ENCODE measurements around the gene OR9Q1.

OR9Q1 gene

DNA sequence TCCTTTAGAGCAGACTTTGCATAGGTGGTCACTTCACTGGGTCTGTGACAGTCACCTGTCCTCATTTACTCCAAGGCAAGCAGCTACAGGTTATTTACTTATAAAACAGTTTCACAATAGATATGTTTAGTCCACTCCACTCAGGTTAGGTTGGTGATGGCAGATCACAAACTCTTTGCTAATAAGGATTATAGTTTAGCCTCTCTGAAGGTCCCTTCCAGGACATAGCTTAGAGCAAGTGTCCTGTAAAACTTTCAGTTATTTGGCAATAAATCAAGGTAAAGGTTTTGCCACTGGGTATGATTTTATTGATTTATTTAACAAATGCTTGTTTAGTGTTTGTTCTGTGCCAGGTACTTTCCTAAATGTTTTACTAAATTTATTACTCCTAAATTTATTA is 15.9 kb downstream of the OR9Q1 start:
- DNase-seq, result no peak

- DNase-seq, result no peak
Observed at GRCh38 chr11:58043379-58043778, 19.7 kb downstream of the OR9Q1 start.

- no peak for DNase-seq
Observed at GRCh38 chr11:58046231-58046630, 22.6 kb downstream of the OR9Q1 start.

DNA sequence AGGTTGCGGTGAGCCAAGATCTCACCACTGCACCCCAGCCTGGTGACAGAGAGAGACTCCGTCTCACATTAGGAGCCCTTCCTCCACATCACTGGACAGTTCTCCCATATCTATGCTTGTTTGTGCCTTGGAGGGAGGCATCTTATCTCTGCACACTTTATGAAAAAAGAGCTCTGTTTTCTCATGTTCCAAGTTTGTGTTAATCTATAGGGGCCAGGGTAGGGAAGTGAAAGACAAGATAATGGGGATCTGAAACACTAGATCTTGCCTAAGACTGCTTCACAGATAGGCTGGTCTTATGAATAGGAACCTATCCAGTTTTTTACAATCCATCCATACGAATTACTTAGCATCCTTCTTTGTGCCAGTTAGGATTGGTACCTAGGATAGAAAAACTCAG is 24.1 kb downstream of the OR9Q1 start:
- DNase-seq, result no peak

- DNase-seq, result no peak
Observed at GRCh38 chr11:58055806-58056401, 32.2 kb downstream of the OR9Q1 start.

DNA sequence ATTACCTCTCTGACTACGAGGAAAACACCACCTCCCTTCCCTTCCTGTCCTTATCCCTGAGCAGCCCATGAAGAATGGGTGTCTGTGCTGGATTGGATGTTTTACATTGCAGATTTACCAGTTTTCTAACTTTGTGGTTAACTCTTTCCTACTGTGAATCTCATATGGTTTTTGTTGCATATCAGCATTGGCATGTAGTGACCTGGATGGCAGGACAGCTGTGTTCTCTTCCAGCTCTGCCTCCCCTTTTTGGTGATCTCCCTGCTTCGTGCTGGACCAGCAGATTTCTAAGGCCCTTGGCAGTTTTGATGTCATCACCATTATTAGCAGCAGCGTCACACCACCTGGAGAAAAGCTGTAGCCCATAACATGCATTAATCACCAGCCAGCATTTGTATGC is 33.8 kb downstream of the OR9Q1 start:
- no peak for DNase-seq

- no peak for DNase-seq
Observed at GRCh38 chr11:58058276-58059006, 34.8 kb downstream of the OR9Q1 start.

DNA sequence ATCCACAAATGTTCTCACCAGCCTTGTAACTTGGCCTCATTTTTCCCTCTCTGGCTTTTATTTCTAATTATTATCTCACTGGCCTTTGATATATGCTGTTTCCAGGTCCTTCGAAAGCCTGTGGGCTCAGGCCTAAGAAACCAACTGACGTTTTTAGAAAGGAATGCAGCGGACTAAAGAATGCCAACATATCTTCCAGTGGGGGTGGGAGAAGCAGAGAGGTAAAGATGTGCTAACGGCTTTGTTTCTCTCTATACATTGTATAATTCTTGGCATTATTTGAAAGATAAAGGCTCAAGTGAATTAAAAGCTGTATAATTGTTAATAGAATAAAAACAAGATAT is 35.3 kb downstream of the OR9Q1 start:
- no peak for DNase-seq

- DNase-seq, result no peak
Observed at GRCh38 chr11:58060535-58060934, 36.9 kb downstream of the OR9Q1 start.

DNA sequence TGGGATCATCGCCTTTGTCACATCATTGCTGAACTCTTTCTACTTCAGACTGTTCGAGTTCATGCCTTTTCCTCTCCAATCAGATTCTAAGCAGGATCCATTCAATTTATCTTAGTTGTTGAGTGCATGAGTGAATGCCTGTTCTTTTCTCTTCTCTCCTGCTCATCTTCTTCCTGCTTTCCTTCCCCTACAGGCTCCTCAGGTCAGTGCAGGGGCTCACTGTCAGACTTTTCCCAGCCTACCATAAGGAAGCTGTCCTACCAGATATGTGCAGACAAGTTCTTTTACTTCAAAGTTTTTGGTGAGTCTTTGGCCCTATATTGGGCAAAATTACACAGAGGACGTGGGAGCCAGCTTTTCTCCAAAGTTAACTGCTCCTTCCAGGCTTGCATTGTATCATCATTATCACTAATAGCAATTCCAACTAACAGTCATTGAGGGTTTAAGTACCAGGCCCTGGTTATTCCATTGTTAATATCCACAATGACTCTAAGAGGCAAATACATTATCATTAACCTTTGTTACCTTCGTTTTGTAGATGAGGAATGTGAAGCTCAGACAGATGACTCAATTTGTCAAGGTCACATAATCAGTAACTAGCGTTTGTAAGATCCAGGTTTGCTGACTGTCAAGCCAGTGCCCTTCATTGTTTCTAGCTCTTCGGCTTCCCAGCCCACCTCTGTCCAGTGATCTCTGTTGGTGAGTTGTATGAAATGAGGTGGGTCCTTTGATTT is 37.4 kb downstream of the OR9Q1 start:
- no peak for DNase-seq

DNA sequence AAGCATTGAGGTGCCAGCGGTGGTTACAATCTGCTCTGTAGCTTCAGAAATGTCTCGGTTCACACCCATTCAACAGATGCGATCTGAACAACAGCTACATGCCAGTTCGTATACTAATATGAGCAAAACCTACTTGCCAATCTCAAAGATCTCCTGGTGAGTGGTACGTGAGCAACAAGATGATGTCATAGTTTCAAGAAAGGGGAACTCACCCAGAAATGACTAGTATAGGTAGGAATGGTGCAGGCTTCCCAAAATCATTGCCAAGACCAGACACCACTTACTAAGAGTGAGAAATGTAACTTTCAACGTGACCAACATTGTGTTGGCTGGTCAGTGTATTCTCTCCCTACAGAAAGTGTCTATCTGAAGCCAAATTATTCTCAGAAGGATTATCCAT is 38.1 kb downstream of the OR9Q1 start:
- no peak for DNase-seq

- DNase-seq, result no peak
Observed at GRCh38 chr11:58067685-58068084, 44.0 kb downstream of the OR9Q1 start.

- no peak for DNase-seq
Observed at GRCh38 chr11:58068655-58069054, 45.0 kb downstream of the OR9Q1 start.

GRCh38 chr11:58070585-58070984 is 46.9 kb downstream of the OR9Q1 start:
- DNase-seq, result no peak

GRCh38 chr11:58075781-58076180 is 52.1 kb downstream of the OR9Q1 start:
- no peak for DNase-seq

- no peak for DNase-seq
Observed at GRCh38 chr11:58086528-58086927, 62.8 kb downstream of the OR9Q1 start.

- DNase-seq, result no peak
Observed at GRCh38 chr11:58097437-58097836, 73.8 kb downstream of the OR9Q1 start.

GRCh38 chr11:58121096-58121495 is 97.4 kb downstream of the OR9Q1 start:
- DNase-seq, result no peak

GRCh38 chr11:58125469-58125868 is 101.8 kb downstream of the OR9Q1 start, which contains the start of gene OR9I1:
TSS of gene OR9I1 (minus strand) at chr11:58125530. CDS start at chr11:58119444, 6,086 bp downstream.
- DNase-seq, result no peak

- no peak for DNase-seq
Observed at GRCh38 chr11:58127350-58127749, 103.7 kb downstream of the OR9Q1 start.

- DNase-seq, result no peak
Observed at GRCh38 chr11:58133309-58134076, 109.8 kb downstream of the OR9Q1 start.

DNA sequence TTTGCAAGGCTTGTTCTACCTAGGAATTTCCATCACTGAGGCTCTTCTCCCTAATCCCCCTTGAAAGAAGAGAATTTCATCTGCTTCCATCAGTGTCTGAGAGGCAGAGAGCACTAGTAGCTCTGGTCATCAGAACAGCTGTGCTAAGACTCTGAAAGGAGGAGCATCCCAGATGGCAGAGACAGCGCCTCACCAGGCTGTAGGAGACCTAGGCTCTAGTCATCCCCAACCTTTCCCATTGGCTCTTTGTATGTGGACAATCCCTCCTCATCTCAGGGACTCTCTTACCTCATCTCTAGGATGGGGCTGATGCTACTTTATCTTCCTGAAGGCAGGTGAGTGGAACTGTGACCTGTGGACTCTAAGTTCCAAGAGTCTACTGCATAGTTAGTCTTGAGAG is 110.5 kb downstream of the OR9Q1 start:
- no peak for DNase-seq

DNA sequence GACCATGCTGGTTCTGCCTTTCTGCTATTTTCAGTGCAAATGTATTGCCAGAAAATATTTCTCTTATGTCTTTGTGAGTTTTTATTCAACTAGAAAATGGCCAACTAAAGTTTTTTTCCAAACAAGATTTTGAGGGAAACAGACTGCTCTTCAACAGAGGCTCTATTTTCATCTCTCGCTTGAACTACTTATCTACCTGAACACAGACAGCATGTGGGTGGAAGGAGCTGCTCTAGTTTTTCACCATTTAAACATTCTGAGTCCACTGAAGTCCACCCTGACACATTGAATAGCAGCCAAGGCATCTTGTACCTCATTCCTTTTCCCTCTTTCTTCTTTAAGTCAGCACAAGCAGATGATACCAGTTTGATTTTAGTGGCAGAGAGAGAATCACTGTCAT is 111.5 kb downstream of the OR9Q1 start:
- no peak for DNase-seq

Data from suppressor macrophage treated with lipopolysaccharide for 4 hours (primary cell).